ENCODE measurements around the gene LRMDA.

LRMDA gene

DNA sequence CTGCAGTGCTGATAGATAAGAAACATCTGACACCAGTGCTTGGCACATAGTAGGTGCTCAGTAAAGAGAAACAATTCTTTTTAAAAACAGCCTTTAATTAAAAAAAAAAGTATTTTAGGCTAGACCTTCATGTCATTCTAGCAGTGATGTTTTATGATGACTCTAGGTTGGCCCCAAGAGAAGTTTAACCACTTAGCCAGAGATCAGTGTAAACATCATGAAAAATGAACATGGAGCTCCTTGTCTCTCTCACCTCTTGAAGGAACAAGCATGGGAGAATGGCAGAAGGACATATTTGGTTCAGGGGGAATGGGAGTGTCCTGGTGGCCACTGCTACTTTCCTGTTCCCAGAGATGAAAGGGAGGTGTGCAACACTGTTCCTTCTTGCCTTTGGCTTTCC is 641.0 kb downstream of the LRMDA start:
- no peak for DNase-seq

DNA sequence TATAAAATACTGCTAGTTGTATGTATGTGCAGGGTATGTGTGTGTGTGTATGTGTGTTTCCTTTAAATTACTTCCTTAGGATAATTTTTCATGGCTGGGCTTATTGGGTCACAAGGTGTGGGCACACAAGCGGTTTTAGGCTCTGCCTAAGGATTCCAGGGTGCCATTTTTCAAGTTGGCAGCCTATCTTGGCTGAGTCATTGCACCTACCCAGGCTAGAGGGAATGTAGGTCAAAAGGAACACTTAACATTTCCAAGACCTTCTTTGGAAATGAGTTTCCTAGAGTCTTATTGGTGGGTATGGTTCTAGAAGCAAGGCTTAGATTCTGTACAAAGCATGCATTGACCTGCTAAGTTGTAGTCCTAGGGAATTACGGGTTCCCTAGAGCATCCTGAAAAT is 642.1 kb downstream of the LRMDA start:
- DNase-seq, result no peak

GRCh38 chr10:76074659-76075058 is 643.2 kb downstream of the LRMDA start:
- no peak for DNase-seq

- DNase-seq, result no peak
Measured at GRCh38 chr10:76080451-76080850, 649.0 kb downstream of the LRMDA start.

- no peak for DNase-seq
Measured at GRCh38 chr10:76080991-76081390, 649.6 kb downstream of the LRMDA start.

DNA sequence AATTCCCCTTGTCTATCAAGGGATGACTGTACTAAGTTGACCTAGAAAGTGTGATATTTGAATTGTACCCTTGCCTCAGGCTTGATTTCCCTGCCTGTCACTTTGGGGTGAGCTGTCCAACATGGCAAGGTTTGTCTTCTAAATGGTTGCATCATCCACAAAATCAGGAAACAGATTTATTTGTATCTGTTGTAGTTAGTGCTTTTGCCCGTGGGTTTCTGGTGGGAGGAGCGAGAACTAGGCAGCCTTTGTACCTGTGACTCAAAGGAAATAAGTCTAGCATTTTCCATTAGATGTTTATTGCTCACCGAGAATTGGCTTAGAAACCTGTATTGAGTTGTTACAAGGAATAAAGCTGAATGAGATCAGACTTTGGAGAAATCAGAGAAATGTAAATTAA is 650.8 kb downstream of the LRMDA start:
- no peak for DNase-seq

- DNase-seq, result no peak
Measured at GRCh38 chr10:76082956-76083355, 651.5 kb downstream of the LRMDA start.

GRCh38 chr10:76085002-76085816 is 653.8 kb downstream of the LRMDA start:
- DNase-seq, result no peak

- no peak for DNase-seq
Measured at GRCh38 chr10:76085817-76086167, 654.4 kb downstream of the LRMDA start.

DNA sequence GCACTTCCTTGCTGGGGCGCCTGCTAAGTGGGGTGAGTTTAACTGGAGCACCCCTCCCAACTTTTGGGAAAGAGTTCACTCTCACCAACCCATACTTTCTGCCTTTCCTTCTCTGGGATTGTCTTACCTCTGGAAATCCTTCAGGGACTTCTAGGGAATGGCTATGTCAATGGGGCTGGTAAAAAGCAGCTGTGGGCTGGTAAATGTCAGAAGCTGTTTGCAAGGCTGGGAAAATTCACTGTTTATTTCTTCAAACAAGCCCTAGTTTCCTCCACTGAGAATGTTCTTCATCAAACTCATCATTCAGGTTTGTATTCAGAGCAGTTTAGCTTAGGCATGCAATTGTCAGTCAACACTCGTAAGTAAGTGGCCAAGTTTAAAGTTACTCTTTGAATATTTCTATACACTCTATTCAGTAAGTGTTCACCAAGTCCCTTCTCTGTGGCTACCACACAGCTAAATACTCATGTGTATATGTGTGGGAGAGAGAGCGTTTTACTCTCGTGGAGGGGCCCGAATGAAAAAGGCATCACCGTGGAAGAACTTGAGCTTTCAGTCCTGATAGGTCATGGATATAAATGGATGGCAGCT is 654.8 kb downstream of the LRMDA start:
- no peak for DNase-seq

- DNase-seq, result no peak
Measured at GRCh38 chr10:76086761-76087639, 655.6 kb downstream of the LRMDA start.

DNA sequence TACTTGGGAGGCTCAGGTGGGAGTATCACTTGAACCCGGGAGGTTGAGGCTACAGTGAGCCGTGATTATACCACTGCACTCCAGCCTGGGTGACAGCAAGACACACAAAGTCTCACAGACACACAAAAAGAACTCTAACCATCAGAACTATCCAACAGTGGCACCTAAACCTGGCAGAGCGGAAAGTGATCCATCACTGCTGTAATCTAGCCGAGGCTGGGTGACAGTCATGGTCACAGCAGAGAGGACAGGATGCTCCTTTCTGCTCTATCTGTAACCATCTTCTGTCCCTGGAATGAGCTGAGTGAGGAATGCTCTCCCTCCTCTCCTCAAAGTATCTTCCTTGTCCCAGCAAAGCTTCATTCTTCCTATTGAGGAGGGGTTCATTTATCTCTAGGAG is 656.6 kb downstream of the LRMDA start:
- DNase-seq, result no peak

DNA sequence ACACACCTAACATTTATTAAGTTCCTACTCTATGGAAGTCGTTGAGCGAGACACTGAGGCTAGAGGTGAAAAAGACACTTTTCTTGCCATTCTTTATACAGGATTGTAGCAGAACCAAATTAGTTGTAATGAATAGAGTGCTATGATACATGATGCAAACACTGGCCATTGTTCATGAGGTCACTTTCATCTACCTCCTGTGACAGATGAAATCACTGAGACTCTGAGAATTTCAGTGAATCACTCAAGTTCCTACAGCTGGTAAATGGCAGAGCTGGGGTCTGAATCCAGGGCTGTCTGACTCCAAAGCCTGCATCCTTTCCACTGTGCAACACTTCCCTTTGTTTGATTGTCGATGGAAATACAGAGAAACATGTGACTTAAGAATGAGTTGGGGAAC is 657.6 kb downstream of the LRMDA start:
- DNase-seq, result no peak

DNA sequence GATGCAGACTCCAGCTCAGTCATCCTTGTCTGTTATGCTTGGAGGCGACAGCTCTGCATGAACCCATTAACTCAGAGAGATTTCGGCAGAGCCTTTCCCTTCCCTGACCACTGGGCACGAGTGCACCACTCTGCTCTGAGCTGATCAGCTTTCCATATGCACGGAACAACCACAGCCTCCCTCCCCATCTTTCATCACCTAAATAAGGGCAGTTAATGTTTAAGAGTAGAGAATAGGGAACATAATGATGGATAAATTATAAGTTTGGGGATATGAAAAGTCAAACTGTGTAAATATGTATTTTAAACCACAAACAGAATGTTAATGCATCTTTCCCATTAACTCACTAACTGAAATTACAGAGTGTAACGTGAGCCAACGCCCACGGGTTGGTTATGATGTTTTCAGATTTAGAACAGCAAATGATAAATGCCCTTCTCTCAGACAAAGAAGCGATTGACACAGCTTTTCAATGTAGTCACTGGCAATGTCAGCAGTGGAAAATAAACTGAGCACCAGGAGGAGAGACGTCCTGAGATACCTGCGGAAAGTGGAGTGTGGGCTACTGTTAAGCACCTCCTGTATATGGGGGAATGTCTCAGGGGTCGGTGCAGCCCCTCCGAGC is 658.2 kb downstream of the LRMDA start:
- DNase-seq, result no peak

DNA sequence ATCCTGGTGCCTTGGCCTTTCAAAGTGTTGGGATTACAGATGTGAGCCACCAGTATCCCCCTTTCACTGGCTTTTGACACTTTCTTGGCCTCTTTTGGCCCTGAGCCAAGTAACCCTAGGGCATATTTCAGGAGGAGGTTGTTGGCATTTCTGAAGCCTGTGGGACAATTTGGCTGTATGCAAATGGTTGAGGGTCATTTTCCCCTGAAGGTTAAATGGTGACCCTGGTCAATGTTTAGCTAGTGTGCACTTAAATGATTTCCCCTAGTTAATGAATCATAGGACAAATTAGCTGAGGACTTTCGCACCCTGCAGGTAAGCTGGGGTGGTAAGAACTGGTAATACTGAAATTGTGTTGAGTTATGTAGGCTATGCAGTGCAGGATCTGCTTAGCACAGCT is 660.5 kb downstream of the LRMDA start:
- DNase-seq, result no peak

- no peak for DNase-seq
Measured at GRCh38 chr10:76106611-76107010, 675.2 kb downstream of the LRMDA start.

GRCh38 chr10:76108563-76109359 is 677.3 kb downstream of the LRMDA start:
- no peak for DNase-seq

GRCh38 chr10:76111404-76111803 is 680.0 kb downstream of the LRMDA start:
- no peak for DNase-seq

- no peak for DNase-seq
Measured at GRCh38 chr10:76111986-76112825, 680.8 kb downstream of the LRMDA start.

GRCh38 chr10:76112826-76113150 is 681.4 kb downstream of the LRMDA start:
- no peak for DNase-seq

GRCh38 chr10:76113952-76114351 is 682.5 kb downstream of the LRMDA start:
- no peak for DNase-seq

GRCh38 chr10:76114581-76115001 is 683.2 kb downstream of the LRMDA start:
- no peak for DNase-seq
